ENCODE measurements around the gene TOP3B. TPM values are rescaled to one million over a fixed set of nuclear protein-coding genes. Genes with fewer than 3 reads are reported as not detected.
"Not testable (repeated sequence)": the region's sequence is repeated elsewhere in the genome, so short reads cannot be mapped to it uniquely, and the experiment has no call there.

The TOP3B gene
- total RNA-seq, 2 donors from 2014 or later: 29.6 to 33.2 TPM

DNA sequence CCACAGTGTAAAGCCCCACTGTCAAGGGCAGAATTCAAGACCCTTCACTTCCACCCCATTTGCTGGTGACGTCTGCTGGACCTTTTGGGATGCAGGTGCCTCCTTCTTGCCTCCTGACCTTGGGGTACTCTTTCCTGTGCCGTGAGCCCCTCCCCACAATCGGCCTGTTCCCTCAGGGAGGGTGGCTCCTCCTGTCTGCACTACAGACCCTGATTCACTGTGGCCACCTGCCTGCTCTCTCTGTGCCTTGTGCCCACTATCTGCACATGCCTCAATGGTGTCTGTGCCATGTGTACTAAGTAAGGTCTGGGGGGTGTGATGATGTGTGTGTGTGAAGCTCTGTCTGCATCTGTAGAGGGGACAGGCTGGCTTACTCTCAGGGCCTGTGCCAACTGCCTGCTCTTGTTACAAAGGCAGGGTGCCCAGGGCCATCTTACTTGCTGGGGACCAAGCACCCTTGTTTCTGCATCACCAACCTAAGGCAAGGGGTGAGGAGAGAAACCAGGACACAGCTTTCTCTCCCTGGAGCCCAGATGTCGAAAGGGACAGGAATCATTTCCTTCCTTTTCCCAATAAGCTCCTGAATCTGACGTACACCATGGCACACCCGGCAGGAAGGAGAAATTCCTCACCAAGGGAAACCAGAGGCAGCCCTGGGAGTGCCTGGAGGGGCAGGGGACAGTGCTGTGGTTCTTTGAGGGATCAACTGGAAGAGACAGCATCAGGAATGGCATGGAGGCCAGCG, 33.6 kb downstream of the TOP3B start:
- Mint-ChIP-seq H3K36me3 (ENCODE audit: insufficient read depth in 2 of 2) (peaks cover 0 to 3% of the 10 kb centered on the region in 2 donors), H3K4me1 (ENCODE audit: low read depth) (peaks cover 31% of the 10 kb centered on the region), H3K4me3 (no peak overlapping the region), H3K9me3 (no peaks in the 10 kb centered on the region), H3K27ac (no peak overlapping the region), H3K27me3 (ENCODE audit: low read depth) (no peaks in the 10 kb centered on the region)
- ATAC-seq (replicated peaks in 1 of 2) (no peak), DNase-seq (no peak)

DNA sequence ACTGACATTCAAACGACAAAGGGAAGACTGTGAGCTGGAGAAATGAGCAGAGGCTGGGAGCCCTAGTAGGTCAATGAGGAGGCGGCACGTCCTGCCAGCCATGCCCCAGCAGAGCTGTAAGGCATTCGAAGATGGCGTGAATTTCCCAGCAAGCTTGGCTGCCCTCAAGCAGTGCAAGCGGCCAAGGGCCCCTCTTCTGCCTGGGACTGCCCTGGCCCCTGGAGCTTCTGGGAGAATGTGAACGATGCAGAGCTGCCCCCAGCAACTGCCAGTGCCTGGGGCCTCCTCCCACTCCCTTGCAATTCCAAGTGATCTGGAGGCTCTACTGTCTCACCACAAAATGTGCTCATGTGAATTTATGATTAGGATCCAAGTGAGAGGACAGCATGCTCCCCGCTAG, 34.2 kb downstream of the TOP3B start:
- no peak overlapping the region for H3K27ac Mint-ChIP-seq
- peaks cover 0 to 3% of the 10 kb centered on the region in 2 donors for H3K36me3 Mint-ChIP-seq (ENCODE audit: insufficient read depth in 2 of 2)
- ATAC-seq (replicated peaks in 1 of 2): no peak
- DNase-seq: no peak
- H3K4me1 Mint-ChIP-seq (ENCODE audit: low read depth): peaks cover 31% of the 10 kb centered on the region
- no peaks in the 10 kb centered on the region for H3K27me3 Mint-ChIP-seq (ENCODE audit: low read depth)
- no peak overlapping the region for H3K4me3 Mint-ChIP-seq
- H3K9me3 Mint-ChIP-seq: no peaks in the 10 kb centered on the region

DNA sequence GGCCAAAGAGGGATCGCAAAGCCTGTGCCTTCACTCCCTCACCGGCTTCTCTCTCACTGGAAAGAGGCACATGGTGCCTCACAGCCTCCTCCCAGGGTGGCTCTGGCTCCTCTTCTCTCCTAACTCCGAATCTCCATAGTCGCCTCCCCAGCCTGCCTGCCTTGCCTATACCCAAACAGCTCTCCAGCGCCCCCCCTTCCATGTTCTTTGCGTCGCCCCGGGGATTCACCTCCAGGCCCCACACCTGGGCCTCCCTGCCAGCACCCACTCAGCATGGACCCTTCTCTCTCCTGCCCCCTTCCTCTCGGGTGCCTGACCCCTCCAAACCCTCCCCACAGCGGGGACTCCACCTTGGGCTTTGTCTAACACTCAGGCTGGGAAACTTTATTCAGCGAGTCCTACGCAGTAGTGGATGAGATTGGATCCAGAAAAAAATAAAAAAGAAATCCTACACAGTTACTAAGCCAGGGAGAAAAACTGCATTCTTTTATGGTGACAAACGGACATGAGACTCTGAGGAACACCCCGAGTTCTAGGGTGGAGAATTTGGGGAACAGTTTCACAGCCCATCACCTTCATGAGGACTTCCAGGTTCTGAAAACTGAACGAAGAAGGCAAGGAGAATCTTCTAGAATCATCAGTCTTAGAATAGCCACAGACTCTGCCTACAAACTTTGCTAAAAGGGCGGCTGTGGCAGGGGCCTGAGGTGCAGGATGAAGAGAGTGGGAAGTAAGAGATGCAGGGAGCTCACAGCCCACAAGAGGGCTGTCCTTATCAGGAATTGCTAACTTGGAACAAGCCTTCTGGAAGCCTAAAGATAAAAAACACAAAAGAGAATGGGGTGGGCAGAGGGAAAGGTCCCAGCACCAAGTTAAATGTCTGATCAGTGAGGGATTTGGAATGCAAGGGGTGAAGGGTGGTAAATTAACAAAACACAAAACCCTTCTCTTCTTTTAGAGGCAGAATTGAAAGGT, 35.3 kb downstream of the TOP3B start:
- Mint-ChIP-seq H3K4me1 (ENCODE audit: low read depth) (peaks cover 34% of the 10 kb centered on the region), H3K36me3 (ENCODE audit: insufficient read depth in 2 of 2) (peaks cover 0 to 3% of the 10 kb centered on the region in 2 donors), H3K27ac (no peak overlapping the region), H3K4me3 (no peak overlapping the region), H3K27me3 (ENCODE audit: low read depth) (no peaks in the 10 kb centered on the region), H3K9me3 (no peaks in the 10 kb centered on the region)
- no peak for DNase-seq
- ATAC-seq (replicated peaks in 1 of 2): no peak

DNA sequence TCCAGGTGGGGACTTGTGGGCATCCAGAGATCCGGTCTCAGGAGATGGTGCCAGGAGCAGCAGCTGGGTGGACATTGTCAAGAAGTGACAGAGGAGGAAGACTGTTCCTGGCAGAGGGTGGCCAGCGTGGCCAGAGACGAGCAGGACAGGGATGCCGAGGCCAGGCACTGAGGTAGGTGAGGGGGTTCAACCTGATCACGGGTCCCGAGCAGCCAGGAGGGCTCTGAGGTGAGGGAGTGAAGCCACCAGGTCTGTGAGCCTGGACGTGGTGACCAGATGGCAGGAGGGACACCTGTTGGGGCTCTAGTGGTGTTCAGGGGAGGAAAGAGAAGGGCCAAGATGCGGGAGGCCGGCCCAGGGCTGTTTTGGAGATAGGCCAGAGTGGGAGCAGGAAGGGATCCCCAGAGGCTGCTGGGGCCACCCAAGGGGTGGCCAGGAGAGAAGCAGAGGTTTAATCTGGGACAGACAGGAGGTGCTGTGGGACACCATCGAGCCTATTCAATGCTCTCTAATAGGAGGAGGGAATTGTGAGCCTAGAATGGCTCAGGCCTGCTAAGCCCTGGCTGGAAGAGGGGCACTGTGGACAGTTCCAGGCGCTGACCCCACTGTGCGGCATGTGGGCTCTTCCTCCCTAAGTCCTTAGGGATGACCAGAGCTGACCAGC, 36.2 kb downstream of the TOP3B start:
- Mint-ChIP-seq H3K4me1 (ENCODE audit: low read depth) (peaks cover 36% of the 10 kb centered on the region), H3K27me3 (ENCODE audit: low read depth) (no peaks in the 10 kb centered on the region), H3K27ac (no peak overlapping the region), H3K9me3 (no peaks in the 10 kb centered on the region), H3K36me3 (ENCODE audit: insufficient read depth in 2 of 2) (peaks cover 0 to 3% of the 10 kb centered on the region in 2 donors), H3K4me3 (no peak overlapping the region)
- ATAC-seq (replicated peaks in 1 of 2): no peak
- no peak for DNase-seq

DNA sequence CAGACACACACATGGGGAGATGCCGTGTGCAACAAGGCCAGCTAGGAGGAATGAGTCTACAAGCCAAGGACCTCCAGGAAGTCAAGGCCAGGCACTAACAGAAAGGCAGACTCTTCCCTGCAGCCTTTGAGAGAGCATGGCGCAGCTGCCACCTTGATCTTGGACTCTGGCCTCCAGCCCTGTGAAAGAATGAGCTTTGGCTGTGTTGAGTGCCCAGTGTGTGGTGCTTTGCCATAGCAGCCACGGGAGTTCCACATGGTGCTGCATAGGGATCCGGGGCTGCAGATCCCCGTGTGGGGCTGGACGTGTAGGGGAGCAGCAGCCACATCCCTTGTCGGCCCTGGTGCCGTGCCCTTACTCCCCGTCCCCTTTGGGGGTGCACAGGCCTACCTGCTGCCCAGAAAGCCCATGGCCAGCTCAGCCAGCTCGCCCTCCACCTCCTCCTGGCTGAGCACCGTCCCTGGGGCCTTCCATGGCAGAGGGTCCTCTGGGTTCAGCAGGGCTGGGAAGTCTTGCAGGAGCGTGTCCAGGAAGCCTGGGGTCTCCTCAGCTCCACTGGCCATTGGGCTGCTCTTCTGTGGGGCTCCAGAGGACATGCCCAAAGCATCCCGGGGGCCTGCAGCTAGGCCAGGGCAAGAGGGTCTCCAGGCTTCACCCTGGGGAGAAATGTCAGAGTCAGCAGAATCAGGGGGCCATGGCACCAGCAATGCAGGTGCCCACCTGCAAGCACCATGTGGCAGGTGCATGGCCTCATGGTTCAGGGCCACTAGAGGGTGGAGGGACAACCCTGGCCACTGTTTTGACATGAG, 36.9 kb downstream of the TOP3B start:
- Mint-ChIP-seq H3K27me3 (ENCODE audit: low read depth) (no peaks in the 10 kb centered on the region), H3K4me3 (no peak overlapping the region), H3K4me1 (ENCODE audit: low read depth) (peaks cover 40% of the 10 kb centered on the region), H3K36me3 (ENCODE audit: insufficient read depth in 2 of 2) (no peaks in the 10 kb centered on the region), H3K27ac (no peak overlapping the region), H3K9me3 (no peaks in the 10 kb centered on the region)
- DNase-seq (no peak), ATAC-seq (replicated peaks in 1 of 2) (no peak)

DNA sequence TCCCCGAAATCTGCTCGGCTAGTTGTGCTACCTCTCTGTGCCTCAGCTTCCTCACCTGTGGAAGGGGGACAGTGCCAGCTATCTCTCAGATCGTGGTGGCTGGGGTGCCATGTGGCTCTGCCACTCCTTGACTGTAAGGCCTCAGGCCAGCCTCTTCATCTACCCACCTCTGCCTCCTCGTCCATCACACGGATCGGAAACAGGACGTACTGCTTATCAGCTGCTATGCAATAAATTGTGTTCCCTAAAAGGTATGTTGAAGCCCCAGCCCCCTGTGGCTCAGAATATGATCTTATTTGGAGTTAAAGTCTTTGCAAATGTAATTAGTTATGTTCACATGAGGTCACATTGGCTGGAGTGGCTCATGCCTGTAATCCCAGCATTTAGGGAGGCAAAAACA, 37.7 kb downstream of the TOP3B start:
- no peak for ATAC-seq (replicated peaks in 1 of 2)
- peaks cover 40% of the 10 kb centered on the region for H3K4me1 Mint-ChIP-seq (ENCODE audit: low read depth)
- no peaks in the 10 kb centered on the region for H3K36me3 Mint-ChIP-seq (ENCODE audit: insufficient read depth in 2 of 2)
- no peak for DNase-seq
- H3K27ac Mint-ChIP-seq: no peak overlapping the region
- H3K27me3 Mint-ChIP-seq (ENCODE audit: low read depth): no peaks in the 10 kb centered on the region
- H3K9me3 Mint-ChIP-seq: no peaks in the 10 kb centered on the region
- no peak overlapping the region for H3K4me3 Mint-ChIP-seq

DNA sequence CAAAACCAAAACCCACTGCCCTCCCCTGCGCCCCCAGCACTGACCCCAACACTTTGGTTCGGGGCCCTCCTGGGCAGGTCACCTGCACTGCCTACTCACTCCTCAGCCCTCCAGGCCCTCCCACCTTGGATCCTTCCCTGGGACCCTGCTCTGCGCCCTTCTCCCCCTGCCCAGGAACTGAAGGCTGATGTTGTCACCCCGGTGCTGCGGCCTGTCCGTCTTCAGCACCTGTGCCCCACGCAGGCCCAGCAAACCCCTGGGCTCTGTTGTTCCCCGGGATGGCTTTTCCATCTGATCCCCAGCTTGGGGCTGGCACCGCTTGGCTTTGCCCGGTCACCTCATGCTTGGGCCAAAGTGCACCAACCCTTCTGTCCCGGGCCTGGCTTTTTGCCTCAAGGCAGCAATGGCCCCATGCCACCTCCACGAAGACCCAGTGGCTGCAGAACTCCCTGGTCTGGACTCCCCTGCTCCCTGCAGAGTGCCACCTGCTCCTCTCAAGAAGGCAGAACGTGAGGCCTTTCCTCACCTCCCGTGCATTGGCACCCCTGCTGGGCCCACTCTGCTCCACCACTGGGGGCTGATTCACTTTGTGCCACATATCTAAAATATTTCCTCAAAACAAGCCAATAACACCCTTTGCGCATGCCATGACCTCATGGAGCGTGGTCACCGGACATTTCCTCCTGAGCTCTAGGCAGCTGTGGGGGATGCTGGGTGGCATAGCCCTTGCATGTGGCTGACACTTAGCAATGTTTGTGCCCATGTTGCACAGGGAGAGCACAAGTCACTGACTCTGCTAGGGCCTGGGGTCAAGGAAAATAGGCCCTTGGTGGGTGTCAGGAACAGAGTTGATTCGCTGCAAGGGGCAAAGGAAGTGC, 38.8 kb downstream of the TOP3B start:
- no peak overlapping the region for H3K27ac Mint-ChIP-seq
- no peak for ATAC-seq (replicated peaks in 1 of 2)
- no peaks in the 10 kb centered on the region for H3K9me3 Mint-ChIP-seq
- H3K27me3 Mint-ChIP-seq (ENCODE audit: low read depth): no peaks in the 10 kb centered on the region
- no peak for DNase-seq
- H3K36me3 Mint-ChIP-seq (ENCODE audit: insufficient read depth in 2 of 2): no peaks in the 10 kb centered on the region
- peaks cover 42% of the 10 kb centered on the region for H3K4me1 Mint-ChIP-seq (ENCODE audit: low read depth)
- no peak overlapping the region for H3K4me3 Mint-ChIP-seq

DNA sequence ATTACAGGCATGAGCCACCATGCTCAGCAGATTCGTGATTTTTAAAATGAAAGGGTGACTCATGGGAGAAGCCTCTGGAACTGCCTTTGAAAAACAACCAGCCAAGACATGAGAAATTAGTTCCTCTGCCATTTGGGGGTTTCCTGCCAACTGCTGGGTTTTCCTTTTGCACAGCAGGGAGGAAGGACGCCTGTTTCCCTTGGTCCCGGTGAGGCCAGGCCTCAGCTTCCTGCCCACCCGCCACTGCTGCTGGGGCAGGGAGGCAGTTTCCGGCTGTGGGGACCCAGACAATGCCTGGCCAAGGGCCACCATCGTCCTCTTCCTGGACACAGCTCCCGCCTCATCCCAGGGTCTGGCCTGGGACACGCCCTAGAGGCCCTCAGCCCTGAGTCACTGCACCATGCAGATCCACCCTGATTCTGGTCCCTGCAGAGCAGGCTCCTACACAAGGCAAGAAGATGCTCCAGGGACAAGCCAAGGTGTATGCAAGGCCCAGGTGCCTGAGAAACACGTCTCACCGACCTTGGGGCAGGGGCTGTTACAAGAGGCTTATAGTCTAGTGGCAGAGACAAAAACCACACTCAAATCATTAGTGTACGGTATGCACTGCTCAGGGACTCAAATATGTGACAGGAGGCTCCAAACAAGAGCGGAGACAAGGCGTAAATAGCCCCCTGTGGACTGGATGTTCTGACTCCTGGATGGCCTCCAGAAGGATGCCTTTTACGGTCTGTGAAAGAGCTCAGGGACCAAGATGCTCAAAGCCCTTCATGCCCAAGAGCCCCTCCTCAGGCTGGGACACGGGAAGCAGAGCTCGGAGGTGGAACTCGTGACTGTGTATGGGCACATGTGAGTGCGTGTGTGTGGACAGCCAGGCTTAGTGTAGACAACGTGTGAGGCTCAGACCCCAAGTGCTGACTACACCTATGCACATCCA, 39.9 kb downstream of the TOP3B start:
- ATAC-seq (replicated peaks in 1 of 2) (peak; percentile 4 to 10), DNase-seq (peak; percentile 19)
- Mint-ChIP-seq H3K36me3 (ENCODE audit: insufficient read depth in 2 of 2) (no peaks in the 10 kb centered on the region), H3K4me1 (ENCODE audit: low read depth) (peaks cover 47% of the 10 kb centered on the region), H3K27ac (peak overlapping the region; percentile 43), H3K9me3 (no peaks in the 10 kb centered on the region), H3K27me3 (ENCODE audit: low read depth) (no peaks in the 10 kb centered on the region), H3K4me3 (peak overlapping the region; percentile 13 to 20)

DNA sequence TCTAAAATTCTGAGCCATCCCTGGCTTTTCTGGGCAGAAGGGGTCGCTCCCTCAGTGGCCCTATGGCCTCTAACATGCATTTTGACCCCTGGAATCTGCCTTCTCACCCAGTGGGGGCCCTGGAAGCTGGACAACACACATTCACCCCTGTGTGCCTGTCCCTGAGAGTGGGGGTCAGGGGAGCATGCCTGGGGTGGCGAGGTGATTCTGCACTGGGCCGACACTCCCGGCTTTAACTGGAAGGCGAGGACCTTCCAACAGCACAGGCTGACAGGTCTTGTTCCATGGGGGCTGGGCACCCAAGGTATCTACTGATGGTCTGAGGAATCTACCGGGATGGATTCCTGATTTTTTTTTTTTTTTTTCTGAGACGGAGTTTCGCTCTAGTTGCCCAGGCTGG, 40.7 kb downstream of the TOP3B start:
- H3K36me3 Mint-ChIP-seq (ENCODE audit: insufficient read depth in 2 of 2): no peaks in the 10 kb centered on the region
- DNase-seq: no peak

DNA sequence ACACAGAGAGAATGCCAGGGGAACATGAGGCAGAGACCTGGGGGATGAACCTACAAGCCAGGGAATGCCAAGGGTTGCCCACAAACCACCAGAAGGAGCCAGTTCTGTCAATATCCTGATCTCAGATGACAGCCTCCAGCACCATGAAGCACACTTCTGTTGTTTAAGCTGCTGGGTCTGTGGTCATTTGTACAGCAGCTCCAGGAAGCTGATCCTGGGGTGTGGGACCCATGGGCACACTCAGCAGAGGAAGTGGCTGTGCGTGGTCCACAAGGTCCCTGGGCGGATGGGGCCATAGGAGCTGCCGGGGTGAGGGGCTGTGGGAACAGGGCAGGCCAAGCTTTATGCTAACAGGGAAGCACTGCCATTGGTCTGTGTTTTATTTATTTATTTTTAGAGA, 42.1 kb downstream of the TOP3B start:
- no peak overlapping the region for H3K27ac Mint-ChIP-seq
- H3K4me3 Mint-ChIP-seq: no peak overlapping the region
- ATAC-seq (replicated peaks in 1 of 2) (no peak), DNase-seq (no peak)
- H3K9me3 Mint-ChIP-seq: no peaks in the 10 kb centered on the region
- no peaks in the 10 kb centered on the region for H3K27me3 Mint-ChIP-seq (ENCODE audit: low read depth)
- H3K36me3 Mint-ChIP-seq (ENCODE audit: insufficient read depth in 2 of 2): peaks cover 0 to 3% of the 10 kb centered on the region in 2 donors
- H3K4me1 Mint-ChIP-seq (ENCODE audit: low read depth): peaks cover 42% of the 10 kb centered on the region

More for the DNA sequence above, 40.7 kb downstream of the TOP3B start:
- Mint-ChIP-seq H3K27me3 (ENCODE audit: low read depth) (no peaks in the 10 kb centered on the region), H3K9me3 (no peaks in the 10 kb centered on the region), H3K4me3 (peak overlapping the region in 1 of 2 donors; percentile 20), H3K4me1 (ENCODE audit: low read depth) (peaks cover 42% of the 10 kb centered on the region), H3K27ac (no peak overlapping the region)
- ATAC-seq (replicated peaks in 1 of 2): no peak

DNA sequence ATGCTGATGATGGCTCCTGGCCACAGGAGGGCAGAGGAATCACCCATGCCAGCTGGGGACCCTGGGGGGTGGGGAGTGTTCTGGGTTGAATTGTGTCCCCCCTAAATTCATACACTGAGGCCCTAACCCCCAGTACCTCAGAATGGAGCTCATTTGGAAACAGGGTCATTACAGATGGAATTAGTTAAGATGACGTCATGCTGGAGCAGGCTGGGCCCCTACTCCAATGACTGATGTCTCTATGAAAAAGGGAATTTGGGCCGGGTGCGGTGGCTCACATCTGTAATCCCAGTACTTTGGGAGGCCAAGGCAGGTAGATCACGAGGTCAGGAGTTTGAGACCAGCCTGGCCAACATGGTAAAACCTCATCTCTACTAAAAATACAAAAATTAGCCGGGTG, 42.7 kb downstream of the TOP3B start:
- not testable (repeated sequence) for H3K27me3 Mint-ChIP-seq (ENCODE audit: low read depth); H3K9me3 Mint-ChIP-seq; DNase-seq; H3K27ac Mint-ChIP-seq; H3K36me3 Mint-ChIP-seq (ENCODE audit: insufficient read depth in 2 of 2); ATAC-seq (replicated peaks in 1 of 2); H3K4me3 Mint-ChIP-seq
- peaks cover 42% of the 10 kb centered on the region for H3K4me1 Mint-ChIP-seq (ENCODE audit: low read depth)
